Activated effector memory CD4-positive, alpha-beta T cell treated with Interleukin-2 at 50 U/mL for 16 hours (primary cell): ENCODE measurements around the gene PEX11B.

Source experiments
- DNase-seq: peaks from one replicate; pipeline ENCODE4 v3.0.0-alpha.2; 2020

The PEX11B gene

GRCh38 chr1:145868232-145868631 lies 50.3 kb downstream of the PEX11B start:
- no peak for DNase-seq

- DNase-seq: no peak
Observed at GRCh38 chr1:145863282-145864018, 55.1 kb downstream of the PEX11B start.
